PC-9 (cell line): ENCODE data around the gene SYCP2L.

Experiments
- EZH2 ChIP-seq: fragments of 200-600 bp; sonication (generic); IDR thresholded peaks from 2 replicates; pipeline ENCODE4 v1.8.0; 2017; ENCODE audit warnings: antibody characterized with exemption, low read depth
- TF ChIP-seq, protein P1 (sequence below): fragments of 200-600 bp; sonication (generic); conservative IDR thresholded peaks from 2 replicates; pipeline ENCODE4 v1.6.1; 2017; ENCODE audit warnings: mixed run types, antibody characterized with exemption, mild to moderate bottlenecking, moderate library complexity

DNA sequence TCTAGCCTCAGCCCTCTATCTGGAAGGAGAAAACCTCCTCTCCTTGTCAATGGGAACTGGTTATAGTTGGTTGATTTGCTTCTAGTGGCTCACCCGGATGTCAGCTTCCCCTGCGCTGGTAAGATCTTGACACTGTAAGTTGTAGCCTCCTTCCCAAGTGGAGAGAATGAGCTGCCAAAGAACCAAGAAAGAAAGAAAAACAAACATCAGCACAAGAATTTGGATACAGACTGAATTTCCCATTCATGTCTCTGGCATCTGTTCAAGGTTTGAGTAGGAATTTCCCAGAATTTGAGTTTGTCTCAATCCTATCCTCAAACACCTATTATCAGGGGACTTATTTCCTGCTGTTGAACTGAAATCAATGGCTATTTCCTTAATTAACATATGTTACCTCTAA lies 113.1 kb downstream of the SYCP2L start:
- TF ChIP-seq, protein P1, sequence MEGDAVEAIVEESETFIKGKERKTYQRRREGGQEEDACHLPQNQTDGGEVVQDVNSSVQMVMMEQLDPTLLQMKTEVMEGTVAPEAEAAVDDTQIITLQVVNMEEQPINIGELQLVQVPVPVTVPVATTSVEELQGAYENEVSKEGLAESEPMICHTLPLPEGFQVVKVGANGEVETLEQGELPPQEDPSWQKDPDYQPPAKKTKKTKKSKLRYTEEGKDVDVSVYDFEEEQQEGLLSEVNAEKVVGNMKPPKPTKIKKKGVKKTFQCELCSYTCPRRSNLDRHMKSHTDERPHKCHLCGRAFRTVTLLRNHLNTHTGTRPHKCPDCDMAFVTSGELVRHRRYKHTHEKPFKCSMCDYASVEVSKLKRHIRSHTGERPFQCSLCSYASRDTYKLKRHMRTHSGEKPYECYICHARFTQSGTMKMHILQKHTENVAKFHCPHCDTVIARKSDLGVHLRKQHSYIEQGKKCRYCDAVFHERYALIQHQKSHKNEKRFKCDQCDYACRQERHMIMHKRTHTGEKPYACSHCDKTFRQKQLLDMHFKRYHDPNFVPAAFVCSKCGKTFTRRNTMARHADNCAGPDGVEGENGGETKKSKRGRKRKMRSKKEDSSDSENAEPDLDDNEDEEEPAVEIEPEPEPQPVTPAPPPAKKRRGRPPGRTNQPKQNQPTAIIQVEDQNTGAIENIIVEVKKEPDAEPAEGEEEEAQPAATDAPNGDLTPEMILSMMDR = no peak
- TF ChIP-seq EZH2 = no peak
